ENCODE measurements around the gene CTNNA3.

CTNNA3 gene

GRCh38 chr10:66990143-66990830 lies 705.7 kb downstream of the CTNNA3 start:
- no peak overlapping the region for H3K4me3 ChIP-seq (ENCODE audit: extremely low read depth, insufficient read depth, low read length, poor library complexity, severe bottlenecking)
- no peaks in the 10 kb centered on the region for H3K36me3 ChIP-seq (ENCODE audit: control insufficient read depth, insufficient read depth, low read length)
- H3K9me3 ChIP-seq (ENCODE audit: control insufficient read depth, low read length), result no peaks in the 10 kb centered on the region
- no peaks in the 10 kb centered on the region for H3K4me1 ChIP-seq (ENCODE audit: control insufficient read depth, insufficient read depth, low read length, poor library complexity, severe bottlenecking)
- no peak overlapping the region for H3K27ac ChIP-seq (ENCODE audit: low read depth, low read length, severe bottlenecking)
- no CpG with 5 or more reads among the region's 1 CpG for WGBS, 2 experiments (ENCODE audit: insufficient coverage in 2 of 2)

- Histone ChIP-seq H3K9me3 (ENCODE audit: control insufficient read depth, low read length) (no peaks in the 10 kb centered on the region), H3K4me1 (ENCODE audit: control insufficient read depth, insufficient read depth, low read length, poor library complexity, severe bottlenecking) (no peaks in the 10 kb centered on the region), H3K4me3 (ENCODE audit: extremely low read depth, insufficient read depth, low read length, poor library complexity, severe bottlenecking) (no peak overlapping the region), H3K36me3 (ENCODE audit: control insufficient read depth, insufficient read depth, low read length) (no peaks in the 10 kb centered on the region), H3K27ac (ENCODE audit: low read depth, low read length, severe bottlenecking) (no peak overlapping the region)
These were observed 712.5 kb downstream of the CTNNA3 start for GRCh38 chr10:66983475-66983818.

- no peaks in the 10 kb centered on the region for H3K9me3 ChIP-seq (ENCODE audit: control insufficient read depth, low read length)
- no peak overlapping the region for H3K27ac ChIP-seq (ENCODE audit: low read depth, low read length, severe bottlenecking)
- WGBS, 2 experiments (ENCODE audit: insufficient coverage in 2 of 2), result 50 to 84% methylated on average over 2 to 3 of the region's 6 CpGs
- no peaks in the 10 kb centered on the region for H3K36me3 ChIP-seq (ENCODE audit: control insufficient read depth, insufficient read depth, low read length)
- no peak overlapping the region for H3K4me3 ChIP-seq (ENCODE audit: extremely low read depth, insufficient read depth, low read length, poor library complexity, severe bottlenecking)
- no peaks in the 10 kb centered on the region for H3K4me1 ChIP-seq (ENCODE audit: control insufficient read depth, insufficient read depth, low read length, poor library complexity, severe bottlenecking)
These were observed 713.1 kb downstream of the CTNNA3 start for GRCh38 chr10:66982792-66983474.

GRCh38 chr10:66982053-66982420 lies 714.0 kb downstream of the CTNNA3 start:
- no CpG with 5 or more reads among the region's 1 CpG for WGBS, 2 experiments (ENCODE audit: insufficient coverage in 2 of 2)
- Histone ChIP-seq H3K9me3 (ENCODE audit: control insufficient read depth, low read length) (no peaks in the 10 kb centered on the region), H3K4me3 (ENCODE audit: extremely low read depth, insufficient read depth, low read length, poor library complexity, severe bottlenecking) (no peak overlapping the region), H3K27ac (ENCODE audit: low read depth, low read length, severe bottlenecking) (no peak overlapping the region), H3K36me3 (ENCODE audit: control insufficient read depth, insufficient read depth, low read length) (no peaks in the 10 kb centered on the region), H3K4me1 (ENCODE audit: control insufficient read depth, insufficient read depth, low read length, poor library complexity, severe bottlenecking) (no peaks in the 10 kb centered on the region)

- H3K36me3 ChIP-seq (ENCODE audit: control insufficient read depth, insufficient read depth, low read length), result no peaks in the 10 kb centered on the region
- 86% methylated on average over 2 of the region's 3 CpGs; no CpG with 5 or more reads in 1 of the 2 experiments for WGBS, 2 experiments (ENCODE audit: insufficient coverage in 2 of 2)
- H3K4me1 ChIP-seq (ENCODE audit: control insufficient read depth, insufficient read depth, low read length, poor library complexity, severe bottlenecking), result no peaks in the 10 kb centered on the region
- H3K9me3 ChIP-seq (ENCODE audit: control insufficient read depth, low read length), result no peaks in the 10 kb centered on the region
- no peak overlapping the region for H3K27ac ChIP-seq (ENCODE audit: low read depth, low read length, severe bottlenecking)
- no peak overlapping the region for H3K4me3 ChIP-seq (ENCODE audit: extremely low read depth, insufficient read depth, low read length, poor library complexity, severe bottlenecking)
These were observed 714.5 kb downstream of the CTNNA3 start for GRCh38 chr10:66981361-66982052.

GRCh38 chr10:66980246-66980815 lies 715.7 kb downstream of the CTNNA3 start:
- Histone ChIP-seq H3K36me3 (ENCODE audit: control insufficient read depth, insufficient read depth, low read length) (no peaks in the 10 kb centered on the region), H3K27ac (ENCODE audit: low read depth, low read length, severe bottlenecking) (no peak overlapping the region), H3K4me3 (ENCODE audit: extremely low read depth, insufficient read depth, low read length, poor library complexity, severe bottlenecking) (no peak overlapping the region), H3K4me1 (ENCODE audit: control insufficient read depth, insufficient read depth, low read length, poor library complexity, severe bottlenecking) (no peaks in the 10 kb centered on the region), H3K9me3 (ENCODE audit: control insufficient read depth, low read length) (no peaks in the 10 kb centered on the region)
- 80 to 94% methylated on average over 2 to 3 of the region's 4 CpGs for WGBS, 2 experiments (ENCODE audit: insufficient coverage in 2 of 2)

GRCh38 chr10:66964946-66965345 lies 731.0 kb downstream of the CTNNA3 start:
- no peaks in the 10 kb centered on the region for H3K36me3 ChIP-seq (ENCODE audit: control insufficient read depth, insufficient read depth, low read length)
- H3K4me3 ChIP-seq (ENCODE audit: extremely low read depth, insufficient read depth, low read length, poor library complexity, severe bottlenecking), result no peak overlapping the region
- H3K4me1 ChIP-seq (ENCODE audit: control insufficient read depth, insufficient read depth, low read length, poor library complexity, severe bottlenecking), result no peaks in the 10 kb centered on the region
- no peak overlapping the region for H3K27ac ChIP-seq (ENCODE audit: low read depth, low read length, severe bottlenecking)
- 89% methylated on average over 3 of the region's 4 CpGs; no CpG with 5 or more reads in 1 of the 2 experiments for WGBS, 2 experiments (ENCODE audit: insufficient coverage in 2 of 2)
- H3K9me3 ChIP-seq (ENCODE audit: control insufficient read depth, low read length), result no peaks in the 10 kb centered on the region

GRCh38 chr10:66958466-66958865 lies 737.5 kb downstream of the CTNNA3 start:
- 89% methylated on average over 1 to 2 of the region's 2 CpGs for WGBS, 2 experiments (ENCODE audit: insufficient coverage in 2 of 2)
- Histone ChIP-seq H3K4me1 (ENCODE audit: control insufficient read depth, insufficient read depth, low read length, poor library complexity, severe bottlenecking) (no peaks in the 10 kb centered on the region), H3K9me3 (ENCODE audit: control insufficient read depth, low read length) (no peaks in the 10 kb centered on the region), H3K4me3 (ENCODE audit: extremely low read depth, insufficient read depth, low read length, poor library complexity, severe bottlenecking) (no peak overlapping the region), H3K36me3 (ENCODE audit: control insufficient read depth, insufficient read depth, low read length) (no peaks in the 10 kb centered on the region), H3K27ac (ENCODE audit: low read depth, low read length, severe bottlenecking) (no peak overlapping the region)

GRCh38 chr10:66951896-66952295 lies 744.1 kb downstream of the CTNNA3 start:
- 73 to 75% methylated on average over 1 of the region's 2 CpGs for WGBS, 2 experiments (ENCODE audit: insufficient coverage in 2 of 2)
- H3K36me3 ChIP-seq (ENCODE audit: control insufficient read depth, insufficient read depth, low read length), result no peaks in the 10 kb centered on the region
- H3K4me1 ChIP-seq (ENCODE audit: control insufficient read depth, insufficient read depth, low read length, poor library complexity, severe bottlenecking), result no peaks in the 10 kb centered on the region
- no peaks in the 10 kb centered on the region for H3K9me3 ChIP-seq (ENCODE audit: control insufficient read depth, low read length)
- H3K4me3 ChIP-seq (ENCODE audit: extremely low read depth, insufficient read depth, low read length, poor library complexity, severe bottlenecking), result no peak overlapping the region
- H3K27ac ChIP-seq (ENCODE audit: low read depth, low read length, severe bottlenecking), result no peak overlapping the region

GRCh38 chr10:66943590-66943989 lies 752.4 kb downstream of the CTNNA3 start:
- Histone ChIP-seq H3K9me3 (ENCODE audit: control insufficient read depth, low read length) (no peaks in the 10 kb centered on the region), H3K36me3 (ENCODE audit: control insufficient read depth, insufficient read depth, low read length) (no peaks in the 10 kb centered on the region), H3K4me1 (ENCODE audit: control insufficient read depth, insufficient read depth, low read length, poor library complexity, severe bottlenecking) (no peaks in the 10 kb centered on the region), H3K4me3 (ENCODE audit: extremely low read depth, insufficient read depth, low read length, poor library complexity, severe bottlenecking) (no peak overlapping the region), H3K27ac (ENCODE audit: low read depth, low read length, severe bottlenecking) (no peak overlapping the region)
- WGBS, 2 experiments (ENCODE audit: insufficient coverage in 2 of 2), result no CpG with 5 or more reads among the region's 2 CpGs

All from mesodermal cell (in vitro differentiated cells).